WERI-Rb-1 (cell line): Measurements from ENCODE around the gene GATA2.
A peak's percentile ranks its signal among the peaks of the same experiment; 100 is the strongest.

Source experiments
- DNase-seq: peaks from one replicate; pipeline ENCODE4 v3.0.0-alpha.2; 2020
- H3K27ac ChIP-seq: fragments of 250-450 bp; sonication (Bioruptor Pico); 2 replicates; pipeline ENCODE4 v1.5.1; 2020; ENCODE audit warnings: mild to moderate bottlenecking, moderate library complexity
- H3K27me3 ChIP-seq: fragments of 250-450 bp; sonication (Bioruptor Pico); 2 replicates; pipeline ENCODE4 v1.5.1; 2021; ENCODE audit warnings: mild to moderate bottlenecking, low read depth, moderate library complexity; ENCODE audit not compliant: insufficient read depth, severe bottlenecking
- H3K36me3 ChIP-seq: fragments of 250-450 bp; sonication (Bioruptor Pico); 2 replicates; pipeline ENCODE4 v1.5.1; 2020; ENCODE audit warnings: mild to moderate bottlenecking, moderate library complexity
- H3K4me3 ChIP-seq: 2 replicates; pipeline ENCODE4 v1.5.1; 2011; ENCODE audit warnings: low read depth, mild to moderate bottlenecking, control low read depth, low read length
- H3K9me3 ChIP-seq: fragments of 250-450 bp; sonication (Bioruptor Pico); 2 replicates; pipeline ENCODE4 v1.5.1; 2021; ENCODE audit warnings: mild to moderate bottlenecking, moderate library complexity; ENCODE audit not compliant: severe bottlenecking
- TF ChIP-seq, protein P1 (sequence below): IDR thresholded peaks from 2 replicates; pipeline ENCODE4 v1.5.1; 2011; ENCODE audit warnings: low read depth, mild to moderate bottlenecking, control low read depth, inconsistent platforms, low read length

The GATA2 gene

DNA sequence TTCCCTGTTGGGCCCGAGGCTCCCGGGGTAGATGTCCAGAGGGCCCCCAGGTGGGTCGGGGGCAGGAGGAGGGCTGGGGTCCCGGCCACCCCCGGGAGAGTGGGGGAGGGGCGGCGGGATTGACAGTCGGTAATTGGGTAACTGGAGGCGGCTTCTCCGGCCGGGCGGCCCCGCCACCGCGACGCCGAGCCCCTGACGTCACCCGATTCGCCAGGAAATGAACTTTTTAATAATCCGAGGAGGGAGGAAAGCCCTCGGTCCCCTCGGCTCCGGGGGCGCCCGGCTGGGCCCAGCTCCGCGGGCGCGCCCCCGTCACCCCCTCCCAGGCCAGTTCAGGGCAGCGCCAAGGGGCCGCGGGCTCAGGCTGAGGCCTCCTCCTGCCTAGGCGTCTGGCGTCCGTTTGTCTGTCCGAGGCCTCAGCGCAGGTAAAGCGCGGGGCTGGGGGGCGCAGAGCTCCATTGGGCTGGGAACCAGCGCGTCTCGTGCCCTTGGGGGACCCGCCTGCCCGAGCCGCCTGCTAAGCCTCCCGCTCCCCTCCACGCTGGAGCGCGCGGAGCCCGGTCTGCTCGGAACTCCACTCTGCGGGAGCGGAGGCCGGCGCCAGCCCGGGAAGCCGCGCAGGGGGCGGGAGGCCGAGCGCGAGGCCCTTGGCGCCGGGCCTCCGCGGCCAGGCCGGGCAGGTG, 3.9 kb downstream of the GATA2 start:
- Histone ChIP-seq H3K36me3 (no peaks in the 10 kb centered on the region), H3K9me3 (no peaks in the 10 kb centered on the region), H3K27me3 (peaks cover 100% of the 10 kb centered on the region), H3K27ac (no peak overlapping the region), H3K4me3 (peak overlapping the region; percentile 29)
- no peak for DNase-seq
- TF ChIP-seq, protein P1, sequence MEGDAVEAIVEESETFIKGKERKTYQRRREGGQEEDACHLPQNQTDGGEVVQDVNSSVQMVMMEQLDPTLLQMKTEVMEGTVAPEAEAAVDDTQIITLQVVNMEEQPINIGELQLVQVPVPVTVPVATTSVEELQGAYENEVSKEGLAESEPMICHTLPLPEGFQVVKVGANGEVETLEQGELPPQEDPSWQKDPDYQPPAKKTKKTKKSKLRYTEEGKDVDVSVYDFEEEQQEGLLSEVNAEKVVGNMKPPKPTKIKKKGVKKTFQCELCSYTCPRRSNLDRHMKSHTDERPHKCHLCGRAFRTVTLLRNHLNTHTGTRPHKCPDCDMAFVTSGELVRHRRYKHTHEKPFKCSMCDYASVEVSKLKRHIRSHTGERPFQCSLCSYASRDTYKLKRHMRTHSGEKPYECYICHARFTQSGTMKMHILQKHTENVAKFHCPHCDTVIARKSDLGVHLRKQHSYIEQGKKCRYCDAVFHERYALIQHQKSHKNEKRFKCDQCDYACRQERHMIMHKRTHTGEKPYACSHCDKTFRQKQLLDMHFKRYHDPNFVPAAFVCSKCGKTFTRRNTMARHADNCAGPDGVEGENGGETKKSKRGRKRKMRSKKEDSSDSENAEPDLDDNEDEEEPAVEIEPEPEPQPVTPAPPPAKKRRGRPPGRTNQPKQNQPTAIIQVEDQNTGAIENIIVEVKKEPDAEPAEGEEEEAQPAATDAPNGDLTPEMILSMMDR, result no peak

DNA sequence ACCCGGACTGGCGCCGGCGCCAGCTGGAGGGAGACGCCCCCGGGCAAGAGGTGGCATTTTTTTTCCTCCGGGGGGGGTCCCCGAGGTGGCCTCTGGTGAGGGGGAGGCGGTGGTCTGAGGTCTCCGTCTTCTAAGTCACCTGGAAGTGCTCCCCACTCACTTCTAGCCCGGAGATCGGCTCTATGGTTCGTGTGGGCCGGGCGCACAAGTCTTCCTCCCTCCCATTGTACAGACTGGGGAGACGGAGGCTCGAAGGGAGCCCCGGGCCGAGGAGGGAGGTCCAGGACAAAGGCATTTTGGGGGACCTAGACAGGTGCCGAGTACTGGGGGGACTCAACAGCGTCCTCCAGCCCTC, 4.4 kb downstream of the GATA2 start:
- peak overlapping the region; percentile 29; the same call in 1 of the 2 replicates for H3K4me3 ChIP-seq
- no peaks in the 10 kb centered on the region for H3K36me3 ChIP-seq
- no peak for DNase-seq
- no peaks in the 10 kb centered on the region for H3K9me3 ChIP-seq
- peaks cover 100% of the 10 kb centered on the region for H3K27me3 ChIP-seq
- TF ChIP-seq, protein P1, result no peak
- H3K27ac ChIP-seq, result no peak overlapping the region

DNA sequence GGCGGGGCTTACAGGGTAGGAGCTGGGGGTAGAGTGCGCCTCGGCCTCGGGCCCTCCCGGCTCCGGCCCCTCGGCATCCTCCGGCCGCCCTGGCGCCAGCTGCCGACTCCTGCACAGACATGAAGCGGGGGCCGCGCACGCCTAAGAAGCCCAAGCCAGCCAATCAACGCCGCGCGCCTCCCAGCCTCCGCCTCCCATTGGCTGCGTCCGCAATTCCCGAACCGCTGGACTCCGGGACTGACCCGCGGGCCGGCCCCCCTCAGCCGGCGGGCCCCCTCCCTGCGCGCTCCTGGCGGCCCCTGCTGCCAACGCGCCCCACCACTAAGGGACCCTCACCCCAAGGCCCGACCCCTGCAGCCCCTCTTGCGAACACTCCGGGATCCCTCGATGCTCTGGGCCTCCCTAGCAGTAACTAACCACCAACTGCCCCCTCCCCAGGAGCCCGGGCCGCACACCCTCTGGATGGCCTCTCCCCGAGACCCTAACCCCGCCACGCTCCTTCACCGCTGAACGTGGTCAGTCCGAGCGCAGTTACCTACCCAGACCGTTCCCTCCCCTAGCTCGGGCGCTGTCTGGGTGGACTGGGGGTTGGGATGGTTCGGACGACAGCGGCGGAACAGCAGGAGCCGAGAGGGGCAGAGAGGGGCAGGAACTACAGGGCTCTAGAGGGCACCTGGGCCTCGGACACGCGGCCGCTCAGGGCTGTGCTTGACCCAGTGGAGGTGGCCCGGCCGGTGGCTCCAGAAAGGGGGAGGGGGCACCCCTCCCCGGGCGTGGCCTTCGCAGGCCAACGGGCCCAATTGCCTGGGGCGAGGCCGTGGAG, 5.0 kb downstream of the GATA2 start:
- Histone ChIP-seq H3K27ac (no peak overlapping the region), H3K27me3 (peaks cover 100% of the 10 kb centered on the region), H3K4me3 (peak overlapping the region; percentile 29; the same call in 1 of the 2 replicates), H3K9me3 (no peaks in the 10 kb centered on the region), H3K36me3 (no peaks in the 10 kb centered on the region)
- TF ChIP-seq, protein P1, result no peak
- peak; percentile 82 for DNase-seq

DNA sequence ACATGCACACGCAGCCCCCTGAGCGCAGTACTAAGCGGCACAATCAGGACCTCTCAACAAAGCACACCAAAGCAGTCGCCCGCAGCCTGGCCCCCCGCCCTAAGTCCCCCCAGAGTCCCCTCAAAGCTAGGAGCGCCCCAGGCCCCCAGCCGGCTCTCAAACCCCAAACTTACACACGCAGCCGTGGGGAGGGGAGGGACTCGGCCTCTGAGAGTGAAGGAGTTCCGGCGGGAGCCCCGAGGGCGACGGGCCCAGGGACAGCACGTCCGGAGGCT, 5.5 kb downstream of the GATA2 start:
- Histone ChIP-seq H3K4me3 (no peak overlapping the region), H3K36me3 (no peaks in the 10 kb centered on the region), H3K27ac (no peak overlapping the region), H3K9me3 (no peaks in the 10 kb centered on the region), H3K27me3 (peaks cover 100% of the 10 kb centered on the region)
- DNase-seq, result no peak
- TF ChIP-seq, protein P1, result no peak

DNA sequence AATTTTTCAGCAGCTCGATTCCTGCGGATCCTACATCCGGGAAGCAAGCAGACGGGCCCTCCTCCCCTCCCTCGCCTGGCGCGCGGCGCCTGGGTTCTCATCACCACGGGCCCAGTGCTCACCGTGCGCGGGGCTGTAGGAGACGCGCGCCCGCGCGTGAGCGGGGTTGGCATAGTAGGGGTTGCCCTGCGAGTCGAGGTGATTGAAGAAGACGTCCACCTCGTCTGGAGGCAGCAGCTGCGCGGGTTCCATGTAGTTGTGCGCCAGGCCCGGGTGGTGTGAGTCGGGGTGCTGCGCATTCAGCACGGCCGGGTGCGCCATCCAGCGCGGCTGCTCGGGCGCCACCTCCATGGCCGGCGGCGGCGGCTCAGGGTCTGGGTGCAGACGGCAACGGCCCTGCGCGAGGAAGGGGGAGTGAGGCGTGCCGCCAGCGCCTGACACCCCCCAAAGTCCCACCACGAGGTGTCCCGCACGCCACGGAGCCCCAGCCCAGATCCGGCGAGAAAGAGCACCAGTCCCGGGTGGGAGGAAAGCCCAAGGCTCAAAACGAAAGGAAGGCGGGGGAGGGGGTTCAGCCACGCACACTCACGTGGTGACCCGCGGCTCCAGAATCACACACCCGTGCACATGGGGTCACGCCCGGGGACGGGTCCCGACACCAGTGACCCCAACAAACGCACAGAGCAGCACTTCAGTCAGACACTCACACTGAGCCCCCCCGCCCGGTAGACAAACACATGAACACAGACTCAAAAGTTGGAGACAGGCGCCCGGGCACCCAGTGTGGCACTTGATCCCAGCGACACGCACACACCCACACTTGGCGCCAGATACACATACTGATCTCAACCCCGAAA, 6.1 kb downstream of the GATA2 start:
- TF ChIP-seq, protein P1, result no peak
- peak overlapping the region; percentile 22 for H3K4me3 ChIP-seq
- no peak for DNase-seq
- H3K36me3 ChIP-seq, result no peaks in the 10 kb centered on the region
- H3K27me3 ChIP-seq, result peaks cover 100% of the 10 kb centered on the region
- no peaks in the 10 kb centered on the region for H3K9me3 ChIP-seq
- no peak overlapping the region for H3K27ac ChIP-seq
